Lung (tissue), 12 donors: ENCODE measurements around the gene FAM229A. TPM values are rescaled to one million over a fixed set of nuclear protein-coding genes. Genes with fewer than 3 reads are reported as not detected.

Source experiments
- ATAC-seq: fragments of 200-7000 bp; cut with Tn5 transposase; one replicate; pipeline ENCODE4 v1.9.1; 2020; ENCODE audit warnings: moderate number of reproducible peaks; ENCODE audit not compliant: insufficient read depth, low FRiP score
- DNase-seq, 3 donors: peaks; one replicate each; pipeline ENCODE4 v3.0.0-alpha.2; 2013 to 2017
- H3K27ac ChIP-seq, 2 donors: one replicate each; pipeline ENCODE4 v1.5.1; 2013; ENCODE audit warnings: mild to moderate bottlenecking in 2 of 2, moderate library complexity in 2 of 2, control low read depth in 1 of 2, inconsistent platforms in 1 of 2, low read depth in 1 of 2, low read length in 1 of 2
- H3K27me3 ChIP-seq, 3 donors: one replicate each; pipeline ENCODE4 v1.5.1; 2013; ENCODE audit warnings: low read length in 2 of 3; ENCODE audit not compliant: control insufficient read depth in 3 of 3, insufficient read depth in 3 of 3
- H3K36me3 ChIP-seq, 4 donors: one replicate each; pipeline ENCODE4 v1.5.1; 2013; ENCODE audit warnings: low read length in 4 of 4, mild to moderate bottlenecking in 1 of 4, moderate library complexity in 1 of 4; ENCODE audit not compliant: control insufficient read depth in 4 of 4, insufficient read depth in 4 of 4
- H3K4me1 ChIP-seq, 5 donors: one replicate each; pipeline ENCODE4 v1.5.1; 2013; ENCODE audit warnings: low read length in 5 of 5, mild to moderate bottlenecking in 2 of 5, moderate library complexity in 1 of 5; ENCODE audit not compliant: control insufficient read depth in 5 of 5, insufficient read depth in 5 of 5
- H3K4me3 ChIP-seq: one replicate; pipeline ENCODE4 v1.5.1; 2013; ENCODE audit warnings: mild to moderate bottlenecking, control low read depth, moderate library complexity
- H3K9ac ChIP-seq, 2 donors: one replicate each; pipeline ENCODE4 v1.5.1; 2013; ENCODE audit warnings: low read length in 2 of 2, control low read depth in 1 of 2; ENCODE audit not compliant: insufficient read depth in 1 of 2
- H3K9me3 ChIP-seq, 4 donors: one replicate each; pipeline ENCODE4 v1.5.1; 2013; ENCODE audit warnings: low read length in 3 of 4, mild to moderate bottlenecking in 1 of 4, moderate library complexity in 1 of 4; ENCODE audit not compliant: control insufficient read depth in 4 of 4, insufficient read depth in 3 of 4
- WGBS, 2 donors: extraction: QIAGEN DNeasy Blood & Tissue Kit; methylation state at CpG; one replicate each; pipeline ENCODE4 v1.1.7; 2013; 5-methylcytosine and 5-hydroxymethylcytosine counted together
- polyA plus RNA-seq, 2 donors: library from polyadenylated mRNA; stranded (reverse); fragments of 200-250 nt; gene quantifications; one replicate each; pipeline ENCODE4 v1.2.1, GENCODE V29; 2013
- total RNA-seq, 2 donors: library from RNA; depleted of rRNA in 1 of 2; stranded (reverse); fragments of >200 nt in 1 of 2; gene quantifications; one replicate each; pipeline ENCODE4 v1.2.1, GENCODE V29; 2014 to 2021
- TF ChIP-seq, protein P1 (sequence below): IDR thresholded peaks from 2 replicates; pipeline ENCODE4 v1.5.1; 2012; ENCODE audit warnings: mild to moderate bottlenecking; ENCODE audit errors: control extremely low read depth, extremely low read depth
- donor health status: control.
- donor health status: control.
- donor health status: Bipolar disorder and iron deficiency.
- donor health status: healthy.
- donor health status: DM: yes; HTN: yes; CAD: no.

Gene FAM229A
- total and polyA plus RNA-seq, 4 donors = 2.2 to 7.2 (median 5.1) TPM

DNA sequence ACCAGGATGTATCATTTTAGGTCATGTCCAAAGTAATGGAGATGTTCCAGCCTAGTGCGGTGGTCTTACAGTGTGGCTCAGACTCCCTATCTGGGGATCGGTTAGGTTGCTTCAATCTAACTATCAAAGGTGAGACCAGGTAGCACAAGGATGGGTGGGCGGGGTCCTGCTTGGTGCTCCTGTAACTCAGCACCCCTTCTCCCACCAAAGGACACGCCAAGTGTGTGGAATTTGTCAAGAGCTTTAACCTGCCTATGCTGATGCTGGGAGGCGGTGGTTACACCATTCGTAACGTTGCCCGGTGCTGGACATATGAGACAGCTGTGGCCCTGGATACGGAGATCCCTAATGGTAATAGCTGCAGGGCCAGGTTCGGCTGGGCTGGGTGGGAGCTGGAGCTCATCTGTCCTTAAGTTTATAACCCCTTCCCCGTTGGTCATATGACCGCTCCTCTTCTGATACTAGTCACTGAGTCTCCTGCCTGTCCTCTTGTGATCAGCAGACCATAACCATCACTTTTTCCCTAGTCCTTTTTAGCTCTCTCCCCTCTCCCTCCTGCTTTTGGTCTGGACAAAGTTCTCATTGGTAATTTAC is 31.6 kb downstream of the FAM229A start:
- H3K27me3 ChIP-seq = no peaks in the 10 kb centered on the region
- DNase-seq (no peak), ATAC-seq (no peak)
- peaks cover 36 to 52% (median 42%) of the 10 kb centered on the region in 4 donors for H3K36me3 ChIP-seq
- H3K4me1 ChIP-seq = peaks cover 0 to 18% (median 6%) of the 10 kb centered on the region in 5 donors
- 93 to 95% methylated on average over 12 of the region's 12 CpGs for WGBS, 2 donors
- H3K9me3 ChIP-seq = no peaks in the 10 kb centered on the region
- no peak overlapping the region for H3K9ac ChIP-seq
- no peak overlapping the region for H3K27ac ChIP-seq
- no peak overlapping the region for H3K4me3 ChIP-seq
- TF ChIP-seq, protein P1, sequence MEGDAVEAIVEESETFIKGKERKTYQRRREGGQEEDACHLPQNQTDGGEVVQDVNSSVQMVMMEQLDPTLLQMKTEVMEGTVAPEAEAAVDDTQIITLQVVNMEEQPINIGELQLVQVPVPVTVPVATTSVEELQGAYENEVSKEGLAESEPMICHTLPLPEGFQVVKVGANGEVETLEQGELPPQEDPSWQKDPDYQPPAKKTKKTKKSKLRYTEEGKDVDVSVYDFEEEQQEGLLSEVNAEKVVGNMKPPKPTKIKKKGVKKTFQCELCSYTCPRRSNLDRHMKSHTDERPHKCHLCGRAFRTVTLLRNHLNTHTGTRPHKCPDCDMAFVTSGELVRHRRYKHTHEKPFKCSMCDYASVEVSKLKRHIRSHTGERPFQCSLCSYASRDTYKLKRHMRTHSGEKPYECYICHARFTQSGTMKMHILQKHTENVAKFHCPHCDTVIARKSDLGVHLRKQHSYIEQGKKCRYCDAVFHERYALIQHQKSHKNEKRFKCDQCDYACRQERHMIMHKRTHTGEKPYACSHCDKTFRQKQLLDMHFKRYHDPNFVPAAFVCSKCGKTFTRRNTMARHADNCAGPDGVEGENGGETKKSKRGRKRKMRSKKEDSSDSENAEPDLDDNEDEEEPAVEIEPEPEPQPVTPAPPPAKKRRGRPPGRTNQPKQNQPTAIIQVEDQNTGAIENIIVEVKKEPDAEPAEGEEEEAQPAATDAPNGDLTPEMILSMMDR = no peak

DNA sequence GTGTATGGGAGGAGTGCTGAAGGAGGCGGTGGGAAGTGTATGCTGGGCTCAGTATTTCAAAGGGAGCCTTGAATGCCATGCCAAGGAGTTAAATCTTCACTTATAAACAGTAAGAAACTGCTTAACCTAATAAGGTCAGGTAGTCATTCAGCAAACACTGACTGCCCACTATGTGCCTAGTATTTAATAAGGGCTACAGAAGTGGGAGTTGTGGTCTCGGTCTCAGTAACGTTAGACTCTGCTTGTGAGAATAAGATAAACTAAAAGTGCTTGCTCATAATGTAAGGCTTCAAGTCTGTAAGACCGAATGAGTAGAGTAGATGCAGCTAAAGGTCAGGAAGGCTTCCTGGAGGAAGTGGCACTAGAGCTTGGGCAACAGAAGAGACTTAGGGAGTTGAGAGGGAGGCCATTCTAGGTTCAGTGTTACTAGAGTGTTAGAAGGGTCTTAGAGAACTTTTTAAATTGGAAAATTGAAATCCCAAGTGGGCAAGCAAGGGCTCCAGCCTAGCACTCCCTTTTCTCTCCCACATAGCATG is 32.3 kb downstream of the FAM229A start:
- Histone ChIP-seq H3K4me3 (no peak overlapping the region), H3K27ac (no peak overlapping the region), H3K9me3 (no peaks in the 10 kb centered on the region), H3K4me1 (peaks cover 0 to 18% (median 6%) of the 10 kb centered on the region in 5 donors), H3K36me3 (peaks cover 36 to 52% (median 43%) of the 10 kb centered on the region in 4 donors), H3K9ac (no peak overlapping the region), H3K27me3 (no peaks in the 10 kb centered on the region)
- DNase-seq = no peak
- TF ChIP-seq, protein P1 = no peak
- WGBS, 2 donors = 90 to 95% methylated on average over 4 of the region's 4 CpGs
- no peak for ATAC-seq

DNA sequence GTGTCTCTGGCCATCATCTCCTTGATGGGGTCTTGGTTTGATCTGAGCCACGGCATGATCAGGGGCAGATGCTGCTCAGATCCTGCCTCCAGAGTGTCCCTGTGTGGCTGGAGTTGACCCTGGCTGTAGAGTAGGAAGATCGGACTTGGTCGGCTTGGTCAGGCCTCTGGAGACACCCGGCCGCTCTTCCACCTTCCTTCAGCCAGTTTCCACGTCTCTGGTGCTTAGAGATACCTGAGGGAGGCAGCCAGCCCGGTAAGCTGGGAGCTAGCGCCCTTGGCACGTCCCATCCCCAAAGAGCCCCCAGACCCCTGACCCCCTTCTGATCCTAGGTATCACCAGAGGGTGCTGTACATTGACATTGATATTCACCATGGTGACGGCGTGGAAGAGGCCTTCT is 35.1 kb downstream of the FAM229A start:
- Histone ChIP-seq H3K27me3 (no peaks in the 10 kb centered on the region), H3K9ac (no peak overlapping the region), H3K4me1 (peaks cover 0 to 1% (median 0%) of the 10 kb centered on the region in 5 donors), H3K9me3 (no peaks in the 10 kb centered on the region), H3K36me3 (peaks cover 23 to 55% (median 41%) of the 10 kb centered on the region in 4 donors), H3K4me3 (no peak overlapping the region), H3K27ac (no peak overlapping the region)
- ATAC-seq = no peak
- 95 to 96% methylated on average over 11 of the region's 11 CpGs for WGBS, 2 donors
- no peak for DNase-seq
- TF ChIP-seq, protein P1 = no peak
